Activated naive CD4-positive, alpha-beta T cell (primary cell): ENCODE measurements around the gene TFF3.

ENCODE experiments used
- DNase-seq, 4 experiments: peaks; one replicate each; lab custom pipeline; 2025; lab: John Stamatoyannopoulos, UW

TFF3 gene

GRCh38 chr21:42289926-42290325 lies 25.3 kb downstream of the TFF3 start:
- no peak for DNase-seq

GRCh38 chr21:42288962-42289361 lies 26.2 kb downstream of the TFF3 start:
- DNase-seq = no peak

GRCh38 chr21:42287193-42288083 lies 27.8 kb downstream of the TFF3 start:
- no peak for DNase-seq

GRCh38 chr21:42286416-42286815 lies 28.8 kb downstream of the TFF3 start:
- DNase-seq = no peak

GRCh38 chr21:42285569-42286245 lies 29.5 kb downstream of the TFF3 start:
- DNase-seq = no peak

- DNase-seq = no peak
These were observed 32.5 kb downstream of the TFF3 start for GRCh38 chr21:42282715-42283114.

- DNase-seq = no peak
These were observed 33.2 kb downstream of the TFF3 start for GRCh38 chr21:42282021-42282420.

- no peak for DNase-seq
These were observed 34.0 kb downstream of the TFF3 start for GRCh38 chr21:42281181-42281680.

GRCh38 chr21:42280356-42281180 lies 34.6 kb downstream of the TFF3 start:
- DNase-seq = no peak

GRCh38 chr21:42279888-42280287 lies 35.3 kb downstream of the TFF3 start:
- no peak for DNase-seq

GRCh38 chr21:42279341-42279871 lies 35.8 kb downstream of the TFF3 start:
- DNase-seq = no peak

GRCh38 chr21:42278451-42279149 lies 36.6 kb downstream of the TFF3 start:
- no peak for DNase-seq

- no peak for DNase-seq
These were observed 37.6 kb downstream of the TFF3 start for GRCh38 chr21:42277593-42277992.

- no peak for DNase-seq
These were observed 38.6 kb downstream of the TFF3 start for GRCh38 chr21:42276526-42277154.

GRCh38 chr21:42276076-42276475 lies 39.1 kb downstream of the TFF3 start:
- no peak for DNase-seq

GRCh38 chr21:42272984-42273600 lies 42.1 kb downstream of the TFF3 start:
- DNase-seq = no peak

GRCh38 chr21:42272109-42272962 lies 42.9 kb downstream of the TFF3 start:
- DNase-seq = no peak

GRCh38 chr21:42271065-42271464 lies 44.1 kb downstream of the TFF3 start:
- DNase-seq = no peak

- peak in 1 of 4 experiments; percentile 9 for DNase-seq
These were observed 45.8 kb downstream of the TFF3 start for GRCh38 chr21:42269386-42269785.
